AG04450 (cell line): ENCODE results near the gene HTD2. TPM values are rescaled to one million over a fixed set of nuclear protein-coding genes. Genes with fewer than 3 reads are reported as not detected.
"Not testable (repeated sequence)": the region's sequence is repeated elsewhere in the genome, so short reads cannot be mapped to it uniquely, and the experiment has no call there.

Experiments used
- CTCF ChIA-PET: fragments of 300-600, 350-600 bp; formaldehyde crosslinking; extraction: SDS; loops from one replicate; lab custom pipeline; 2022; ENCODE audit warnings: antibody characterized with exemption, inconsistent platforms; lab: Charles Lee
- POLR2A ChIA-PET: fragments of 350-600 bp; formaldehyde crosslinking; extraction: SDS; loops from one replicate; lab custom pipeline; 2021; ENCODE audit warnings: antibody characterized with exemption, inconsistent platforms; lab: Yijun Ruan, JAX
- DNase-seq: peaks from one replicate; pipeline ENCODE4 v3.0.0-alpha.2; 2011; ENCODE audit warnings: low read depth, low spot score
- H3K27ac ChIP-seq: one replicate; pipeline ENCODE4 v1.5.1; 2012; ENCODE audit warnings: low read depth, low read length, control low read depth
- H3K27me3 ChIP-seq: one replicate; pipeline ENCODE4 v1.6.0; 2012; ENCODE audit warnings: low read length; ENCODE audit not compliant: control insufficient read depth, insufficient read depth
- H3K4me3 ChIP-seq: 2 replicates; pipeline ENCODE4 v1.5.1; 2011; ENCODE audit warnings: mild to moderate bottlenecking, low read depth, low read length, control low read depth
- H3K9me3 ChIP-seq: 2 replicates; pipeline ENCODE4 v1.5.1; 2012; ENCODE audit warnings: low read length; ENCODE audit not compliant: control insufficient read depth, insufficient read depth
- polyA plus RNA-seq: library from polyadenylated mRNA; depleted of rRNA; stranded (reverse); fragments of >200 nt; gene quantifications from 2 replicates; pipeline ENCODE4 v1.2.3, GENCODE V29; 2011
- TF ChIP-seq, protein P1 (sequence below): IDR thresholded peaks from 2 replicates; pipeline ENCODE4 v1.5.1; 2011; ENCODE audit warnings: low read depth, low read length, control low read depth, inconsistent platforms

Gene HTD2
- polyA plus RNA-seq, 1 experiment: 9.6 TPM

DNA sequence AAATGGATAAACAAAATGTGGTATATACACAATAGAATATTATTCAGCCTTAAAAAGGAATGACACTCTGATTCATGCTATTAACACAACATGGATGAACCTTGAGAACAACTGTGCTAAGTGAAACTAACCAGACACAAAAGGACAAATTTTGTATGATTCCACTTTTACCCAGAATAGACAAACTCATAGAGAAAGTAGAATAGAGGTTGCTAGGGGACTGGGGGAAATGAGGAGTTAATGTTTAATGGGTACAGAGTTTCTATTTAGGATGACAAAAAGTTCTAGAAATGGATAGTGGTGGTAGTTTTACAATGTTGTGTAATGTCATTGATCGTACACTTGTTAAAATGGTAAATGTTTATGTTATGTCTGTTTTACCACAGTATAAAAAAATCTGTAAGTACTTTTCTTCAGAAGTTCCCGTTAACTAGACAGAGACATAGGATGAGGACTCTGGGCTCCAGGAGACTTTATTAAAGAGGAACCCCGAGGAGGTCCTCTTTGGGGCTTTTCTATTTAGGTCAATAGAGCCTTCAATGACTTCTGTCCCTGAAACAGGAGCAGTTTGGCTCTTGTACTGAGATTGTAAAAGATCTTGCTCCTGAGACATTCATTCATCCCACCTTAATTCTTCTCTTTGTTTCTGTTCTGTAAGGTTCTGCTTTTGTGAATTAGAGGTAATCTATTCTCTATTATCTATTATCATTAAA is 44.2 kb upstream of the HTD2 start:
- no peaks in the 10 kb centered on the region for H3K27me3 ChIP-seq
- CTCF ChIA-PET: no interaction called here
- POLR2A ChIA-PET: no interaction called here
- H3K4me3 ChIP-seq: no peak overlapping the region
- no peaks in the 10 kb centered on the region for H3K9me3 ChIP-seq
- no peak overlapping the region for H3K27ac ChIP-seq
- TF ChIP-seq, protein P1, sequence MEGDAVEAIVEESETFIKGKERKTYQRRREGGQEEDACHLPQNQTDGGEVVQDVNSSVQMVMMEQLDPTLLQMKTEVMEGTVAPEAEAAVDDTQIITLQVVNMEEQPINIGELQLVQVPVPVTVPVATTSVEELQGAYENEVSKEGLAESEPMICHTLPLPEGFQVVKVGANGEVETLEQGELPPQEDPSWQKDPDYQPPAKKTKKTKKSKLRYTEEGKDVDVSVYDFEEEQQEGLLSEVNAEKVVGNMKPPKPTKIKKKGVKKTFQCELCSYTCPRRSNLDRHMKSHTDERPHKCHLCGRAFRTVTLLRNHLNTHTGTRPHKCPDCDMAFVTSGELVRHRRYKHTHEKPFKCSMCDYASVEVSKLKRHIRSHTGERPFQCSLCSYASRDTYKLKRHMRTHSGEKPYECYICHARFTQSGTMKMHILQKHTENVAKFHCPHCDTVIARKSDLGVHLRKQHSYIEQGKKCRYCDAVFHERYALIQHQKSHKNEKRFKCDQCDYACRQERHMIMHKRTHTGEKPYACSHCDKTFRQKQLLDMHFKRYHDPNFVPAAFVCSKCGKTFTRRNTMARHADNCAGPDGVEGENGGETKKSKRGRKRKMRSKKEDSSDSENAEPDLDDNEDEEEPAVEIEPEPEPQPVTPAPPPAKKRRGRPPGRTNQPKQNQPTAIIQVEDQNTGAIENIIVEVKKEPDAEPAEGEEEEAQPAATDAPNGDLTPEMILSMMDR: no peak
- DNase-seq: no peak

DNA sequence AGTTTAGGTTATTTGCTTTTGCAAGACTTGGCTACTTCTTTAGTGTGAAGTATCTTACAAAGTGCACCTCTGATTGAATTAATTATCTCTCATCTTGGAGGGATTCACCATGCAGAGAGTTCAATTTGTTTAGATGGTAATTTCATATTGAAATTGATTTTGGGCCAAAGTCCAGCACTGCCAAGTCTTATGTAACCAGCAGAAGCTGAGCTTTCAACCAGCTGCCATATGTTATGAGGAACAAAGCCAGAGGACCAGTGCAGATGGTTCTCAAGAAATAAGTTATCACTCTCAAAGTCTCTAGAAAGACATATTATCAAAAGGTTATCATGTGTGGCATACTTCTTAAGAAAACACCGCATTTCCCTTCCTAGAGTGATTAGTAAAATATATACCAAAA is 39.7 kb upstream of the HTD2 start:
- Histone ChIP-seq H3K9me3 (no peaks in the 10 kb centered on the region), H3K4me3 (no peak overlapping the region), H3K27ac (no peak overlapping the region), H3K27me3 (no peaks in the 10 kb centered on the region)
- TF ChIP-seq, protein P1: no peak
- DNase-seq: no peak
- ChIA-PET CTCF (no interaction called here), POLR2A (no interaction called here)

DNA sequence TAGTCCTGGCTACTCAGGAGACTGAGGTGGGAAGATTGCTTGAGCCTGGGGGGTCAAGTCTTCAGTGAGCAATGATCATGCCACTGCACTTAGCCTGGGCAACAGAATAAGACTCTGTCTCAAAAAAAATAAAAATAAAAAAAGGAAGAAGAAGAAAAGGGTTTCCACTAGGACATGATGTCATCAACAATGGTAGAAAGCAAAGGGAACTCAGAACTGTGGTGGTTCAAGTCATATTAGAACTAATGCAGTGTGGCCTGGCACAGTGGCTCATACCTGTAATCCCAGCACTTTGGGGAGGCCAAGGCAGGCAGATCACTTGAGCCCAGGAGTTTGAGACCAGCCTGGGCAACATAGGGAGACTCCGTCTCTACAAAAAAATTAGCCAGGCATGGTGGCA is 38.8 kb upstream of the HTD2 start:
- CTCF ChIA-PET, H3K27me3 ChIP-seq, DNase-seq, H3K27ac ChIP-seq, H3K9me3 ChIP-seq, H3K4me3 ChIP-seq, POLR2A ChIA-PET: not testable (repeated sequence)

DNA sequence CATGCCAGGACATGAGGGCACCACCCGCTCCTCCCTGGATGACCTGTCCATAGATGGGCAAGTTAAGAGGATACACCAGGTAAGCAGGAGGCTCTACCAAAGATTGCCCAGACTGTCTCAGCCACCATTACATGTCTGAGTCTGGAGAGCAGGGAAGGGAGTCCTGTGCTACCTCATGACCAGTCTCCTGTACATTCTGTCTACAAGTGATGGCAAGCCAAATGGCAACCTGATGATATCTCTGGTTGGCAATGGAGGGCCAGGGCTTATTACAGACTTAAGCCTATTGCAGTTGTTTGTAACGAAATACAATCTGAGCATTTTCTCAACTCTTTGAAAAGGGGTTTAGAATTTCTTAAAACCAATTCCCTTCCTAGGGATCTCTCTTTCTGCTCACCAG is 37.0 kb upstream of the HTD2 start:
- TF ChIP-seq, protein P1: no peak
- ChIA-PET CTCF (interaction anchor here (2.3 to 4.7 kb wide), 2 partner anchors 37 to 81 kb away, joined by 10 to 24 read pairs; partner anchors contain the start of genes HTD2 and RPP14), POLR2A (no interaction called here)
- Histone ChIP-seq H3K4me3 (no peak overlapping the region), H3K9me3 (no peaks in the 10 kb centered on the region), H3K27me3 (no peaks in the 10 kb centered on the region), H3K27ac (no peak overlapping the region)
- no peak for DNase-seq

DNA sequence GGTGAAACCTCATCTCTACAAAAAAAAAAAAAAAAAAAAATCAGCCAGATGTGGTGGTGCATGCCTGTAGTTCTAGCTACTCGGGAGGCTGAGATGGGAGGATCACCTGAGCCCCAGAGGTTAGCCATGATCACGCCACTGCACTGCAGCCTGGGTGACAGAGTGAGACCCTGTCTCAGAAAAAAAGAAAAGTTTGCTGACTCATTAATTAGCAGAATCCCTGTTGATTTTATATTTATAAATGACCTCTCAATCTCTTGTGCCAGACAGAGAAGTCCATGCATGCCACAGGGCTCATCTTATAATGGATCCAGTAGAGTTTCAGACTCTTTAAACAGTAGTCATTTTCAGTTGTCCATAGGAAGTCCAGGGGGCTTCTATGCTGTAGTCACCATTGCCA is 35.8 kb upstream of the HTD2 start:
- H3K27ac ChIP-seq: no peak overlapping the region
- POLR2A ChIA-PET: no interaction called here
- no peak for DNase-seq
- no peaks in the 10 kb centered on the region for H3K9me3 ChIP-seq
- TF ChIP-seq, protein P1: no peak
- no peak overlapping the region for H3K4me3 ChIP-seq
- CTCF ChIA-PET: interaction anchor here (0.6 to 4.7 kb wide), 4 partner anchors 32 to 93 kb away, joined by 3 to 24 read pairs (median 8); partner anchors contain the start of genes HTD2 and RPP14
- H3K27me3 ChIP-seq: no peaks in the 10 kb centered on the region
